Measurements from ENCODE around the gene GABBR2. TPM values are rescaled to one million over a fixed set of nuclear protein-coding genes. Genes with fewer than 3 reads are reported as not detected.

GABBR2 gene
- total RNA-seq, 4 donors from 2014 or later = not detected

- ATAC-seq (ENCODE audit: low FRiP score) (no peak), DNase-seq (ENCODE audit: low spot score) (no peak)
- TF ChIP-seq CTCF (IDR thresholded peaks at IDR 0.05) = no peak
Observed at GRCh38 chr9:98551511-98552286, 157.0 kb downstream of the GABBR2 start.

GRCh38 chr9:98550206-98550820, 158.4 kb downstream of the GABBR2 start:
- no peak for TF ChIP-seq CTCF (IDR thresholded peaks at IDR 0.05)
- DNase-seq (ENCODE audit: low spot score) (no peak), ATAC-seq (ENCODE audit: low FRiP score) (no peak)

GRCh38 chr9:98549401-98549800, 159.3 kb downstream of the GABBR2 start:
- no peak for TF ChIP-seq CTCF (IDR thresholded peaks at IDR 0.05)
- ATAC-seq (ENCODE audit: low FRiP score) (no peak), DNase-seq (ENCODE audit: low spot score) (no peak)

GRCh38 chr9:98547606-98548005, 161.1 kb downstream of the GABBR2 start:
- ATAC-seq (ENCODE audit: low FRiP score) (no peak), DNase-seq (ENCODE audit: low spot score) (no peak)
- TF ChIP-seq CTCF (IDR thresholded peaks at IDR 0.05) = no peak

GRCh38 chr9:98545021-98545420, 163.7 kb downstream of the GABBR2 start:
- no peak for ATAC-seq (ENCODE audit: low FRiP score)
- no peak for DNase-seq (ENCODE audit: low spot score)
- TF ChIP-seq CTCF (IDR thresholded peaks at IDR 0.05) = no peak

GRCh38 chr9:98541684-98542230, 167.0 kb downstream of the GABBR2 start:
- no peak for DNase-seq (ENCODE audit: low spot score)
- no peak for ATAC-seq (ENCODE audit: low FRiP score)
- no peak for TF ChIP-seq CTCF (IDR thresholded peaks at IDR 0.05)

Measured in omental fat pad (tissue), 4 donors.